22Rv1 (cell line): ENCODE measurements around the gene DNAH2.

Experiments used
- CTCF ChIP-seq: fragments of 450-650 bp; IDR thresholded peaks from 2 replicates; pipeline ENCODE4 v1.5.1; 2017; ENCODE audit warnings: mild to moderate bottlenecking
- ZFX ChIP-seq: fragments of 450-650 bp; IDR thresholded peaks from 2 replicates; pipeline ENCODE4 v1.6.1; 2017; ENCODE audit warnings: antibody characterized with exemption, borderline replicate concordance

- TF ChIP-seq CTCF (no peak), ZFX (no peak)
These were observed 123.3 kb downstream of the DNAH2 start for GRCh38 chr17:7840875-7841274.
